ENCODE data around the gene MMP15. TPM values are rescaled to one million over a fixed set of nuclear protein-coding genes. Genes with fewer than 3 reads are reported as not detected.

The MMP15 gene
- total RNA-seq, 2 experiments from 2014 or later = 0.25 to 0.63 TPM

DNA sequence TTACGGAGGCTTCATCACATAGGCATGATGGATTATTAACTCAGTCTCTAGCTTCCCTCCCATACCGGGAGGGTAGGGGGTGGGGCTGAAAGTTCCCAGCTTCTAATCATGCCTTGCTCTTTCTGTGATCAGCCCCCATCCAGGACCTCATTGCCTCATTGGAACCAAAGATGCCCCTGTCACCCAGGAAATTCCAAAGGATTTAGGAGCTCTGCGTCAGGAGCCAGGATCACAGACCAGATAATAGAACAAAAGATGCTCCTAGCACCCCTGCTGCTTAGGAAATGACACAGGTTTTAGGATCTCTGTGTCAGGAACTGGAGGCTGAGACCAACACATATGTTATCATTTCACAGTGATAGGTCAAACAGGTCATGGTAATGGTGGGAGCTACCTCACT, 14.7 kb upstream of the MMP15 start:
- intact Hi-C loops (cut with micrococcal nuclease) = no loop called here
- TF ChIP-seq CTCF (IDR thresholded peaks at IDR 0.05) = no peak
- DNase-seq = no peak
- ChIA-PET POLR2A (no interaction called here), CTCF (interaction anchor here (1.0 to 1.2 kb wide), 2 partner anchors 9 to 11 kb away, joined by 3 to 6 read pairs; partner anchors contain the start of gene ZNF319)
- Mint-ChIP-seq H3K9me3 (no peaks in the 10 kb centered on the region), H3K27me3 (no peaks in the 10 kb centered on the region), H3K36me3 (ENCODE audit: low read depth) (peaks cover 25% of the 10 kb centered on the region), H3K27ac (no peak overlapping the region), H3K4me1 (ENCODE audit: low read depth) (no peaks in the 10 kb centered on the region), H3K4me3 (no peak overlapping the region)
- no peak for ATAC-seq

DNA sequence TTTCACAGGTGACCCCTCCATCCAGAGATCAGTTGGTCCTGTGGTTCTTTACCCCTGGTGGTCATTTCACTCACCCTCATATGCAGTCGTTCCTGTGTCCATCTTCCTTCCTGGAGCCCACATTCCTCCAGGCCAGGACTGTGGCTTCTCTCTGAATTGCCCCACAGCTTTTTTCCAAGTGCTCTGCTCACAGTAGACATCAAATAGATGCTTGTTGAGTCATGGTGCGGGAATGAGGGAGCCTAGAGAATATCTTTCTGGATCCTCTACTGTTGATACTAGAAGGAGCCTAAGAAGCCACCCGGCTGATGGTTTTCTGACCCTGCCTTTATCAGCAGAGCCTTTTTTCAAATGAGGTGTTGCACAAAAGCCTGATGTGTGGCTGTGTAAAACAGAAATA, 13.9 kb upstream of the MMP15 start:
- no peak overlapping the region for H3K27ac Mint-ChIP-seq

GRCh38 chr16:58012481-58012880, 13.1 kb upstream of the MMP15 start:
- ChIA-PET CTCF (no interaction called here), POLR2A (interaction anchor here (1.5 kb wide), 1 partner anchor 11 kb away, joined by 6 read pairs; no protein-coding TSS in a partner anchor)
- no peaks in the 10 kb centered on the region for H3K27me3 Mint-ChIP-seq
- H3K4me1 Mint-ChIP-seq (ENCODE audit: low read depth) = no peaks in the 10 kb centered on the region
- no peak overlapping the region for H3K27ac Mint-ChIP-seq
- TF ChIP-seq CTCF (IDR thresholded peaks at IDR 0.05) = no peak
- DNase-seq (no peak), ATAC-seq (no peak)
- no peaks in the 10 kb centered on the region for H3K9me3 Mint-ChIP-seq
- H3K4me3 Mint-ChIP-seq = no peak overlapping the region
- H3K36me3 Mint-ChIP-seq (ENCODE audit: low read depth) = peaks cover 15% of the 10 kb centered on the region
- intact Hi-C loops (cut with micrococcal nuclease) = no loop called here

More for the DNA sequence above, 13.9 kb upstream of the MMP15 start:
- intact Hi-C loops (cut with micrococcal nuclease) = no loop called here
- Mint-ChIP-seq H3K27me3 (no peaks in the 10 kb centered on the region), H3K4me1 (ENCODE audit: low read depth) (no peaks in the 10 kb centered on the region), H3K36me3 (ENCODE audit: low read depth) (peaks cover 21% of the 10 kb centered on the region), H3K9me3 (no peaks in the 10 kb centered on the region), H3K4me3 (no peak overlapping the region)
- CTCF ChIA-PET = no interaction called here
- ATAC-seq (no peak), DNase-seq (no peak)
- POLR2A ChIA-PET = interaction anchor here (1.5 kb wide), 1 partner anchor 12 kb away, joined by 6 read pairs; no protein-coding TSS in a partner anchor
- TF ChIP-seq CTCF (IDR thresholded peaks at IDR 0.05) = no peak

- CTCF ChIA-PET = interaction anchor here (1.0 to 1.8 kb wide), 3 partner anchors 11 to 113 kb away, joined by 3 to 6 read pairs (median 4); no protein-coding TSS in a partner anchor
- DNase-seq (no peak), ATAC-seq (no peak)
- Mint-ChIP-seq H3K4me1 (ENCODE audit: low read depth) (no peaks in the 10 kb centered on the region), H3K9me3 (no peaks in the 10 kb centered on the region), H3K4me3 (no peak overlapping the region), H3K27me3 (no peaks in the 10 kb centered on the region), H3K27ac (no peak overlapping the region), H3K36me3 (ENCODE audit: low read depth) (peaks cover 15% of the 10 kb centered on the region)
- POLR2A ChIA-PET = interaction anchor here (1.5 kb wide), 1 partner anchor 10 kb away, joined by 6 read pairs; no protein-coding TSS in a partner anchor
- intact Hi-C loops (cut with micrococcal nuclease) = no loop called here
- TF ChIP-seq CTCF (IDR thresholded peaks at IDR 0.05) = no peak
These were observed 12.2 kb upstream of the MMP15 start for GRCh38 chr16:58013201-58013956.

DNA sequence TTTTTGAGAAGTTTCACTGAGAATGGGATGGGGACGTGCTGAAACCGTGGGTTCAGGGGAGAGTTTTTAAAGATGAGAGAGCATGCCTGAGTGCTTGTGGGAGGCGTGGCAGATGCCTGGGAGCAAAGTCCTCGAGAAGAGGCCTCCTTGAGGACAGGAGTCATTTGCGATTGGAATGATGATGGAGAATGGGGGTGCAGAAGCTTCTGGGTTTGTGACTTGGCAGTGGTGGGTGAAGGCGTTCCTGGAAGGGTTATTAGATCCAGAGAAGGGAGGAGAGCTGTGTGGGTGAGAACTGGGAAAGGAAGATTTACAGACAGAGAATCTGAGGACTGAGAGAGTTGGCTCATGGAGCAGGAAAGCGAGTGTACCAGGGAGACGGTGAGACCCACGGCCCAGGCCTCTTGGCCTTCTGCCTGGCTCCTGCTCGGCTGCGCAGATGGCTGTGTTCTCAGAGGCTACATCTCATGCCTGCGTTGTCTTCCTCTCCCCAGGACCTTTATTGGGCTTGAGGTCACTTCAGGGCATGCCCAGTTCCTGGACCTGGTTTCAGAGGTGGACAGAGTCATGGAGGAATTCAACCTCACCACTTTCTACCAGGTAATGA, 8.6 kb upstream of the MMP15 start:
- H3K9me3 Mint-ChIP-seq = no peaks in the 10 kb centered on the region
- no peak for ATAC-seq
- no peak overlapping the region for H3K27ac Mint-ChIP-seq
- ChIA-PET CTCF (interaction anchor here (0.6 kb wide), 1 partner anchor 110 kb away, joined by 3 read pairs; no protein-coding TSS in a partner anchor), POLR2A (no interaction called here)
- intact Hi-C loops (cut with micrococcal nuclease) = no loop called here
- no peaks in the 10 kb centered on the region for H3K27me3 Mint-ChIP-seq
- H3K36me3 Mint-ChIP-seq (ENCODE audit: low read depth) = no peaks in the 10 kb centered on the region
- no peak for TF ChIP-seq CTCF (IDR thresholded peaks at IDR 0.05)
- H3K4me3 Mint-ChIP-seq = no peak overlapping the region
- H3K4me1 Mint-ChIP-seq (ENCODE audit: low read depth) = peaks cover 5% of the 10 kb centered on the region
- no peak for DNase-seq
